HCT116 (cell line): ENCODE data around the gene NANOS1. TPM values are rescaled to one million over a fixed set of nuclear protein-coding genes. Genes with fewer than 3 reads are reported as not detected.
A peak's percentile ranks its signal among the peaks of the same experiment; 100 is the strongest.

Experiments used
- ATAC-seq: fragments of 200-7000 bp; cut with Tn5 transposase; 2 replicates; pipeline ENCODE4 v1.9.1; 2020; ENCODE audit warnings: mild to moderate bottlenecking, moderate library complexity
- BruUV-seq: library from RNA; stranded (reverse); fragments of 400-500 nt; replicated peaks from 2 replicates; lab custom pipeline; 2021; lab: Mats Ljungman, UMichigan
- CTCF ChIA-PET: fragments of 300-600 bp; sonication (Branson Sonifier 250); formaldehyde crosslinking; loops from one replicate; lab custom pipeline; 2021; ENCODE audit warnings: antibody characterized with exemption; lab: Charles Lee
- POLR2A ChIA-PET: fragments of 300-600, 350-600 bp; sonication (Branson Sonifier 250); formaldehyde crosslinking; loops from one replicate; lab custom pipeline; 2021; ENCODE audit warnings: antibody characterized with exemption; lab: Charles Lee
- RAD21 ChIA-PET, 2 experiments: fragments of 300-600 bp; sonication (Branson Sonifier 250); formaldehyde crosslinking; loops; one replicate each; lab custom pipeline; 2023; ENCODE audit warnings: low total read pairs in 2 of 2; ENCODE audit not compliant: uncharacterized antibody in 2 of 2, unreplicated experiment in 2 of 2, low non-redundant PET in 1 of 2; lab: Charles Lee
- DNase-seq: peaks from one replicate; pipeline ENCODE4 v3.0.0-alpha.2; 2010; ENCODE audit warnings: low read depth, low spot score
- H2AFZ ChIP-seq: fragments of 200-600 bp; shearing (Covaris generic), sonication (generic); 2 replicates; pipeline ENCODE4 v1.6.1; 2017; ENCODE audit warnings: low read depth, mixed run types, mixed read lengths, antibody characterized with exemption, low read length; ENCODE audit not compliant: poor library complexity, severe bottlenecking
- H3K27ac ChIP-seq: 2 replicates; pipeline ENCODE4 v1.5.1; 2012; ENCODE audit warnings: low read depth, low read length
- H3K27me3 ChIP-seq: fragments of 200-600 bp; sonication (generic); 2 replicates; pipeline ENCODE4 v1.6.1; 2016; ENCODE audit warnings: mixed run types, low read length, mixed read lengths; ENCODE audit not compliant: insufficient read depth
- H3K36me3 ChIP-seq, 2 experiments: fragments of 200-500 bp in 1 of 2; fragments of 200-600 bp in 1 of 2; sonication (Bioruptor generic) in 1 of 2; sonication (generic) in 1 of 2; 2 replicates each; pipeline versions ENCODE4 v1.5.1 to v1.6.1; 2014 to 2016; ENCODE audit warnings: low read length in 2 of 2, inconsistent platforms in 1 of 2, mixed read lengths in 1 of 2, mixed run types in 1 of 2; ENCODE audit not compliant: insufficient read depth in 2 of 2, control insufficient read depth in 1 of 2
- H3K4me1 ChIP-seq, 2 experiments: fragments of 200-600 bp in 1 of 2; sonication (generic) in 1 of 2; 2 replicates each; pipeline versions ENCODE4 v1.5.1 to v1.6.1; 2012 to 2017; ENCODE audit warnings: low read length in 2 of 2, inconsistent platforms in 1 of 2, mild to moderate bottlenecking in 1 of 2, mixed read lengths in 1 of 2, mixed run types in 1 of 2, moderate library complexity in 1 of 2; ENCODE audit not compliant: insufficient read depth in 2 of 2, control insufficient read depth in 1 of 2
- H3K4me2 ChIP-seq: fragments of 200-600 bp; sonication (generic); 2 replicates; pipeline ENCODE4 v1.6.1; 2017; ENCODE audit warnings: mixed run types, low read length, mixed read lengths
- H3K4me3 ChIP-seq, 2 experiments: fragments of 200-600 bp in 1 of 2; sonication (generic) in 1 of 2; replicated peaks in 1 of 2; 2 replicates each; pipeline ENCODE4 v1.5.1; 2011 to 2016; ENCODE audit warnings: low read length in 2 of 2, control low read depth in 1 of 2, low read depth in 1 of 2, mild to moderate bottlenecking in 1 of 2, mixed read lengths in 1 of 2, mixed run types in 1 of 2
- H3K79me2 ChIP-seq: fragments of 200-600 bp; sonication (generic); 2 replicates; pipeline ENCODE4 v1.6.1; 2017; ENCODE audit warnings: mild to moderate bottlenecking, mixed run types, low read length, moderate library complexity, mixed read lengths; ENCODE audit not compliant: insufficient read depth
- H3K9ac ChIP-seq: fragments of 200-600 bp; sonication (generic); 2 replicates; pipeline ENCODE4 v1.6.1; 2016; ENCODE audit warnings: low read length, mixed read lengths
- H3K9me2 ChIP-seq: fragments of 200-600 bp; sonication (generic), shearing (Covaris generic); 2 replicates; pipeline ENCODE4 v1.6.1; 2017; ENCODE audit warnings: mixed run types, mild to moderate bottlenecking, moderate library complexity; ENCODE audit not compliant: insufficient read depth
- H3K9me3 ChIP-seq, 2 experiments: fragments of 200-500 bp in 1 of 2; fragments of 200-600 bp in 1 of 2; sonication (Bioruptor generic) in 1 of 2; sonication (generic) in 1 of 2; 2 replicates each; pipeline ENCODE4 v1.6.1; 2014 to 2017; ENCODE audit warnings: low read length in 2 of 2, mixed read lengths in 2 of 2, inconsistent platforms in 1 of 2, low read depth in 1 of 2, mild to moderate bottlenecking in 1 of 2, mixed run types in 1 of 2, moderate library complexity in 1 of 2; ENCODE audit not compliant: control insufficient read depth in 1 of 2, insufficient read depth in 1 of 2
- H4K20me1 ChIP-seq: fragments of 200-600 bp; sonication (generic), shearing (Covaris generic); 2 replicates; pipeline ENCODE4 v1.6.1; 2017; ENCODE audit warnings: mixed run types, mild to moderate bottlenecking, moderate library complexity; ENCODE audit not compliant: insufficient read depth
- CBX3 ChIP-seq: IDR thresholded peaks from 2 replicates; pipeline ENCODE4 v1.6.1; 2012; ENCODE audit warnings: low read depth
- CEBPB ChIP-seq: IDR thresholded peaks from 2 replicates; pipeline ENCODE4 v1.6.1; 2012; ENCODE audit warnings: low read depth
- EGR1 ChIP-seq: IDR thresholded peaks from 2 replicates; pipeline ENCODE4 v1.6.1; 2012; ENCODE audit warnings: low read depth
- ELF1 ChIP-seq: IDR thresholded peaks from 2 replicates; pipeline ENCODE4 v1.6.1; 2012; ENCODE audit warnings: low read depth, borderline replicate concordance
- EZH2phosphoT487 ChIP-seq: fragments of 200-600 bp; IDR thresholded peaks from 2 replicates; pipeline ENCODE4 v1.6.1; 2018; ENCODE audit warnings: antibody characterized with exemption, borderline replicate concordance
- FOSL1 ChIP-seq: IDR thresholded peaks from 2 replicates; pipeline ENCODE4 v1.6.1; 2012; ENCODE audit warnings: low read depth
- POLR2AphosphoS5 ChIP-seq: IDR thresholded peaks from 2 replicates; pipeline ENCODE4 v1.6.1; 2011; ENCODE audit warnings: mild to moderate bottlenecking, low read depth, low read length, moderate library complexity
- RAD21 ChIP-seq: IDR thresholded peaks from 2 replicates; pipeline ENCODE4 v1.6.1; 2012; ENCODE audit warnings: low read depth, mild to moderate bottlenecking
- SP1 ChIP-seq: IDR thresholded peaks from 2 replicates; pipeline ENCODE4 v1.6.1; 2012; ENCODE audit warnings: low read depth
- SRF ChIP-seq: IDR thresholded peaks from 2 replicates; pipeline ENCODE4 v1.6.1; 2012; ENCODE audit warnings: low read depth
- TCF7L2 ChIP-seq: IDR thresholded peaks from 2 replicates; pipeline ENCODE4 v1.7.0; 2011; ENCODE audit warnings: borderline replicate concordance, inconsistent platforms; ENCODE audit not compliant: insufficient read depth, insufficient read length; ENCODE audit errors: extremely low read depth
- YY1 ChIP-seq: IDR thresholded peaks from 2 replicates; pipeline ENCODE4 v1.6.1; 2011; ENCODE audit warnings: low read length, low read depth, moderate library complexity, mild to moderate bottlenecking; ENCODE audit not compliant: insufficient replicate concordance; ENCODE audit errors: extremely low read depth
- ZFX ChIP-seq: fragments of 450-650 bp; IDR thresholded peaks from 2 replicates; pipeline ENCODE4 v1.6.1; 2017
- ZNF274 ChIP-seq: fragments of 200-500 bp; sonication (Bioruptor generic); IDR thresholded peaks from 2 replicates; pipeline ENCODE4 v1.6.1; 2014; ENCODE audit warnings: mild to moderate bottlenecking, low read depth, low read length, inconsistent platforms
- intact Hi-C: fragments of 100-400 bp; cut with micrococcal nuclease; formaldehyde crosslinking; loops from 2 replicates; pipeline ENCODE4 v1.10.0; 2022
- total RNA-seq: library from RNA; stranded (reverse); gene quantifications from one replicate; pipeline ENCODE4 v1.2.1, GENCODE V29; 2021; ENCODE audit not compliant: unreplicated experiment
- TF ChIP-seq, protein P1 (sequence below): IDR thresholded peaks from 2 replicates; pipeline ENCODE4 v1.6.1; 2012
- TF ChIP-seq, protein P2 (sequence below), 3 experiments: fragments of 200-600 bp in 1 of 3; sonication (generic) in 1 of 3; IDR thresholded peaks in 2 of 3; conservative IDR thresholded peaks in 1 of 3; 2 replicates each; pipeline ENCODE4 v1.5.1; 2012 to 2017; ENCODE audit warnings: low read depth in 2 of 3, low read length in 2 of 3, antibody characterized with exemption in 1 of 3, borderline replicate concordance in 1 of 3, control low read depth in 1 of 3, mild to moderate bottlenecking in 1 of 3, mixed read lengths in 1 of 3, mixed run types in 1 of 3, moderate library complexity in 1 of 3; ENCODE audit not compliant: insufficient read depth in 1 of 3

The NANOS1 gene
- total RNA-seq, 1 experiment from 2014 or later: 1.5 TPM

DNA sequence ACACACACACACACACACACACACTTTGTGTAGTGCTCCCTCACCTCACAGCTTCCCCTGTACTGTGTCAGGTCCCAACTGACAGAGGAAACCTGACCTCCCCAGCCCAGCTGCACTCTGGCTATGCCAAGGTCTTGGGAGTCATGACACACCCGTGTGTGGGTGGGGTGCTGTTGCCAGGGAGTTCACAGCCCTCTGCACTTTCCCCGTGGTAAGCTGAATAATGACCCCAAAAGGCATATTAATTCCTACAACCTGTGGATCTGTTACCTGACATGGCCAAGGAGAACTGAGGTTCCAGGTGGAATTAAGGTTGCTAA, 8.9 kb upstream of the NANOS1 start:
- H3K9me3 ChIP-seq: no peaks in the 10 kb centered on the region
- no peak for TF ChIP-seq EZH2phosphoT487
- no peak for TF ChIP-seq YY1
- TF ChIP-seq, protein P1, sequence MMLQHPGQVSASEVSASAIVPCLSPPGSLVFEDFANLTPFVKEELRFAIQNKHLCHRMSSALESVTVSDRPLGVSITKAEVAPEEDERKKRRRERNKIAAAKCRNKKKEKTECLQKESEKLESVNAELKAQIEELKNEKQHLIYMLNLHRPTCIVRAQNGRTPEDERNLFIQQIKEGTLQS: no peak
- no peak for TF ChIP-seq POLR2AphosphoS5
- no peak for TF ChIP-seq ZFX
- TF ChIP-seq, protein P2, sequence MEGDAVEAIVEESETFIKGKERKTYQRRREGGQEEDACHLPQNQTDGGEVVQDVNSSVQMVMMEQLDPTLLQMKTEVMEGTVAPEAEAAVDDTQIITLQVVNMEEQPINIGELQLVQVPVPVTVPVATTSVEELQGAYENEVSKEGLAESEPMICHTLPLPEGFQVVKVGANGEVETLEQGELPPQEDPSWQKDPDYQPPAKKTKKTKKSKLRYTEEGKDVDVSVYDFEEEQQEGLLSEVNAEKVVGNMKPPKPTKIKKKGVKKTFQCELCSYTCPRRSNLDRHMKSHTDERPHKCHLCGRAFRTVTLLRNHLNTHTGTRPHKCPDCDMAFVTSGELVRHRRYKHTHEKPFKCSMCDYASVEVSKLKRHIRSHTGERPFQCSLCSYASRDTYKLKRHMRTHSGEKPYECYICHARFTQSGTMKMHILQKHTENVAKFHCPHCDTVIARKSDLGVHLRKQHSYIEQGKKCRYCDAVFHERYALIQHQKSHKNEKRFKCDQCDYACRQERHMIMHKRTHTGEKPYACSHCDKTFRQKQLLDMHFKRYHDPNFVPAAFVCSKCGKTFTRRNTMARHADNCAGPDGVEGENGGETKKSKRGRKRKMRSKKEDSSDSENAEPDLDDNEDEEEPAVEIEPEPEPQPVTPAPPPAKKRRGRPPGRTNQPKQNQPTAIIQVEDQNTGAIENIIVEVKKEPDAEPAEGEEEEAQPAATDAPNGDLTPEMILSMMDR (IDR thresholded peaks at IDR 0.05 in 2 of 3, conservative IDR thresholded peaks at IDR 0.05 in 1 of 3; ENCODE audit: borderline replicate concordance in 1 of 3, insufficient read depth in 1 of 3, low read depth in 2 of 3, low read length in 2 of 3): no peak
- TF ChIP-seq SRF: no peak
- TF ChIP-seq SP1: peak; percentile 29; the same call in 1 of the 2 replicates
- TF ChIP-seq ZNF274: no peak
- peak; percentile 70 for TF ChIP-seq EGR1
- TF ChIP-seq CEBPB: no peak
- no peak for TF ChIP-seq TCF7L2
- no peak for TF ChIP-seq FOSL1
- no peak for TF ChIP-seq RAD21
- TF ChIP-seq ELF1: no peak
- no peak for TF ChIP-seq CBX3
- H3K4me1 ChIP-seq: peaks cover 33 to 56% of the 10 kb centered on the region in 2 experiments
- H3K4me2 ChIP-seq: peak overlapping the region; percentile 71
- no TSS peak for BruUV-seq
- H3K27ac ChIP-seq: no peak overlapping the region
- H3K27me3 ChIP-seq: no peaks in the 10 kb centered on the region
- RAD21 ChIA-PET: no interaction called here
- intact Hi-C loops: loop anchor here (5.0 kb wide), 1 partner anchor 453 kb away; no protein-coding TSS in a partner anchor
- peak overlapping the region; percentile 93 for H2AFZ ChIP-seq
- H3K79me2 ChIP-seq: no peaks in the 10 kb centered on the region
- DNase-seq (no peak), ATAC-seq (peak; percentile 53)
- no peaks in the 10 kb centered on the region for H3K9me2 ChIP-seq
- CTCF ChIA-PET: no interaction called here
- H4K20me1 ChIP-seq: no peaks in the 10 kb centered on the region
- no peak overlapping the region for H3K9ac ChIP-seq
- POLR2A ChIA-PET: no interaction called here
- H3K36me3 ChIP-seq: no peaks in the 10 kb centered on the region
- peak overlapping the region in 1 of 2 experiments; percentile 25; a peak in 2 of 4 replicates for H3K4me3 ChIP-seq
